IPS-15b (cell line): ENCODE measurements around the gene ELAVL1.
"Not testable (repeated sequence)": the region's sequence is repeated elsewhere in the genome, so short reads cannot be mapped to it uniquely, and the experiment has no call there.

ENCODE experiments used
- H3K27me3 ChIP-seq: one replicate; pipeline ENCODE4 v1.6.1; 2013; ENCODE audit warnings: low read length; ENCODE audit not compliant: control insufficient read depth, insufficient read depth
- H3K36me3 ChIP-seq: one replicate; pipeline ENCODE4 v1.6.1; 2013; ENCODE audit warnings: low read length; ENCODE audit not compliant: control insufficient read depth, insufficient read depth
- H3K4me1 ChIP-seq: one replicate; pipeline ENCODE4 v1.6.1; 2013; ENCODE audit warnings: mild to moderate bottlenecking, low read length; ENCODE audit not compliant: control insufficient read depth, insufficient read depth
- H3K4me3 ChIP-seq: one replicate; pipeline ENCODE4 v1.5.1; 2013; ENCODE audit warnings: low read depth, low read length
- H3K9ac ChIP-seq: one replicate; pipeline ENCODE4 v1.6.1; 2013; ENCODE audit warnings: low read depth, mild to moderate bottlenecking, low read length
- H3K9me3 ChIP-seq: one replicate; pipeline ENCODE4 v1.6.1; 2013; ENCODE audit warnings: mild to moderate bottlenecking, low read length; ENCODE audit not compliant: control insufficient read depth, insufficient read depth

ELAVL1 gene

DNA sequence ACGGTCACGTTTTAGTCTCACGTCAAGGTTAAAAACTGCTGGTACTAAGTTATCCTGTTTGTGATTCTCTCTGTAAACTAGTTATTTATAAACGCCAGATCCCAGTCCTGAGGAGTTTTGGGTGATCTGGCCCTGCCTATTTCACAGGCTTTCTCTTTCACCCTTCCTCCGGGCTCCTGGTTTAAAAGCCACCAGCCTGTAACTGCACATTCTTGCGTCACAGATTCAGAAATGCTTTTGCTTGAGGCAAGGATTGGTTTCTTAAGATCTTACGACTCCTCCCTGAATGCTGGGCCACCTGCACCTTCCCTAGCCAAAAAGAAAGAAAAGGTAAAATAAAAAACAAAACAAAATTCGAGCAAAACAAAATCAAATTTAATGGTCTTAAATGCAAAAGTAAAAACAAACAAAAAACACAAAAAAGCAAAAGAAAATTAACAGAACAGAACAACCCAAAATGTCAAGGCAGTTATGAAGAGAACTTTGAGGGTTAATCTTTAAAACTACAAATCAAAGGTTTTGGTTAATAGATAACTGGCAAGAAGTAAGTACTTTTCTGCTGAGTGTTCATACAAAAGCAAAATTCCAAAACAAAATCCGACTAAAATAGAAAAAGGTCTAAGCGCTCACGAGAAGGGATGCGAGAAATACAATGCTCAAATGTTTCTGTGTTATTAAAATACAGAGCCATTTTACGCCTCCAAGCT is 43.4 kb downstream of the ELAVL1 start:
- no peak overlapping the region for H3K9ac ChIP-seq
- H3K4me3 ChIP-seq, result no peak overlapping the region
- H3K36me3 ChIP-seq, result peaks cover 39% of the 10 kb centered on the region
- H3K27me3 ChIP-seq, result no peaks in the 10 kb centered on the region
- H3K4me1 ChIP-seq, result no peaks in the 10 kb centered on the region
- H3K9me3 ChIP-seq, result no peaks in the 10 kb centered on the region

DNA sequence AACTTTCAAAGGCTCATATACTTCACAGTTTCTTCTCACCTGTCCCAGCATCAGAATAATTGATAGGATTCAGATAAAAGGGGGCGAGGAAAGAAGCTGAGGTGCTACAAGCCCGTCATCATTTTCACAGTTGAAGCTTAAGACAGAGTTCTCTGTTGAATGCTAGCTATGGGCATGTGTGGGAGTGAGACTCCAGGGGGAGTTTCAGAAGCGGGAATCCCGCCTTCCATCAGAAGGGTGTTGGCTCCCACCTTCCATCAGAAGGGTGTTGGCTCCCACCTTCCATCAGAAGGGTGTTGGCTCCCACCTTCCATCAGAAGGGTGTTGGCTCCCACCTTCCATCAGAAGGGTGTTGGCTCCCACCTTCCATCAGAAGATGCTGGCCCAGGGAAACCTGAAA is 44.4 kb downstream of the ELAVL1 start:
- not testable (repeated sequence) for H3K4me3 ChIP-seq, H3K27me3 ChIP-seq, H3K9ac ChIP-seq, H3K9me3 ChIP-seq, H3K4me1 ChIP-seq
- peaks cover 31% of the 10 kb centered on the region for H3K36me3 ChIP-seq

DNA sequence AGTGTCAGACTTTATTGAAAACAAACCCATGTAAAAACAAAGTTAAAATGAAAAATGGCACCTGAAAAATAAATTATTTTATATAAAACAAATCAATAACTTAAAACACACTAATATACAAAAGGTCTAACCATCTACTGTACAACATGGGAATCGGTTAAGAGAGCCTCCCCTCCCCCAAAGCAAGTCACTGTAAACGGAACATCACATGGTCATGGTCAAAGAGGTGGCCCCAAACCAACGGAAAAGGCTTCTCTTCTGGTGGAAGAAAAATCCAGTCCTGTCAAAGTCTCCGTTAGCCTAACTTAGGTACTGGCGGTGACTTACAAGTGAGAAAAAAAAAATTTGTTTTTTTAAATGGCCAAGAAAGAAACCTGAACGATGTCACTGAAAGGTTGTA is 46.2 kb downstream of the ELAVL1 start:
- Histone ChIP-seq H3K4me1 (no peaks in the 10 kb centered on the region), H3K9ac (no peak overlapping the region), H3K4me3 (no peak overlapping the region), H3K36me3 (peaks cover 21% of the 10 kb centered on the region), H3K27me3 (no peaks in the 10 kb centered on the region), H3K9me3 (no peaks in the 10 kb centered on the region)

DNA sequence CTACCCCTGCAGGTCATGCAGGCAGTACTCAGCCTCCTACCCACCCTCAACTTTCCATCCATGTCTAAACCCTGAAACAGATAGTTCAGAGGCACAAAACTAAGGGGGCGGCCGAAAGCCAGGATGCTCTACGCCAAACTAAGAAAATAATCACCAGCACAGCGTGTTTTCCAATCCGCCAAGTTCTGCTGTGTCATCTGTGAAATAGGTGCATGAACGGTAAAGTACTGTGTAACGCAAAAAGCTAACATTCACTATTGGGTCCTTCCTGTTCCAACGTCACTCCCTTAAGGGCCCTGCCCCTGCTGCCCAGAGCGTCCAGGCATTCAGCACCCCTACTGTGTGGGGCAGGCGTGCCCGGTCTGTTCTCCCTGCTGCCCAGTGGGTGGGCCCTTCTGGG is 49.7 kb downstream of the ELAVL1 start:
- Histone ChIP-seq H3K27me3 (no peaks in the 10 kb centered on the region), H3K4me1 (peaks cover 2% of the 10 kb centered on the region), H3K36me3 (peaks cover 2% of the 10 kb centered on the region), H3K9ac (no peak overlapping the region), H3K4me3 (no peak overlapping the region), H3K9me3 (no peaks in the 10 kb centered on the region)

DNA sequence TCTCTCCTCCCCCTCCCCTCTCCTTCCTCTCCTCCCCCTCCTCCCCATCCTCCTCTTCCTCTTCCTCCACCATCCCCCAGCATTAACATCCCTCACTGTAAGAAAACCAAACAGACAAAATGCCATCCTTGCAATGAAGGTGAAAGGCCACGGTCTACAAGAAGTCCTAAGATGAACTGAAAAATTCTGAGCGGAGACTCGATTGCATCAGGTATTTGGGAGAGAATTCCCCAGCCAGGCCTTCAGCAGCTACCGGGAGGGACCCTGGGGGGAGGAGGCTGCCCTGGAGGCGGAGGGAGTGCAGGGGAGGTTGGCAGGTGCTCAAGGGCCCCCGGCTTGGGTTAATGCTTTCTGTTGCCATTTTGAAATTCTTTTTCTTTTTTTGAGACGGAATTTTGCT is 51.9 kb downstream of the ELAVL1 start:
- Histone ChIP-seq H3K9me3 (no peaks in the 10 kb centered on the region), H3K4me3 (no peak overlapping the region), H3K9ac (no peak overlapping the region), H3K27me3 (no peaks in the 10 kb centered on the region), H3K4me1 (peaks cover 2% of the 10 kb centered on the region), H3K36me3 (peaks cover 2% of the 10 kb centered on the region)

DNA sequence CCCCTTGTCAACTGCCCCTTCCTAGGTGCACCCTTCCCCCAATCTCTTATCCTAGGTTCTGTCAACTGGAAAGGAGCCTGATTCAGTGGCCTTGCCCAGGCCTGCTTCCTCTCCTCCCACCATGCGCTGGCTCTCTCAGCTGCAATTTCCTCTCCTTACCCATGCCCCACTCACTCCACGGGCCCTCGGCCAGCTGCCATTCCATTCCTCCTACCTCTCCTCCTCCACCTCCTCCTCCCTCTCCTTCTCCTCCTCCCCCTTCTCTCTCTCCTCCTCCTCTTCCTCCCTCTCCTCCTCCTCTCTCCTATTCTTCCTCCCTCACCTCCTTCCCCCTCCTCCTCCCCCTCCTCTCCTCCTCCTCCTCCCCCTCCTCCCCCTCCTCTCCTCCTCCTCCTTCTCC is 52.4 kb downstream of the ELAVL1 start:
- Histone ChIP-seq H3K36me3 (no peaks in the 10 kb centered on the region), H3K4me3 (no peak overlapping the region), H3K9ac (no peak overlapping the region), H3K9me3 (no peaks in the 10 kb centered on the region), H3K27me3 (no peaks in the 10 kb centered on the region), H3K4me1 (peaks cover 2% of the 10 kb centered on the region)

DNA sequence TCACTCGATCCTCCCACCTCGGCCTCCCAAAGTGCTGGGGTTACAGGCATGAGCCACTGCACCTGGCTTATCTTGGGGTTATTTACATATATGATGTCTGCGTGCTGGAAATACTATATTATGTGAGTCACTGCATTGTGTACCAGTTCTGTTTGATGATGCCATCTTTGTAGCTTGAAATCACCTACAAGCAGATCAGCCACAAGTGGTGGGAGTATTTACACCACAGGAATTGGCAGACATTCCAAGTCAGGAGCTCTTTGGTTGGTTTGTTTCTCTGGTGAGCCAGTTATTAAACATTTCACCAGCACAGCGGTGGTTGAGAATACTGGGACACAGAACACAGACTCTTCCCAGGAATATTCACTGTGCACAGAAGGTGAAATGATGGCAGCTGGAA is 57.5 kb downstream of the ELAVL1 start:
- Histone ChIP-seq H3K36me3 (no peaks in the 10 kb centered on the region), H3K4me3 (no peak overlapping the region), H3K27me3 (no peaks in the 10 kb centered on the region), H3K9me3 (no peaks in the 10 kb centered on the region), H3K9ac (no peak overlapping the region), H3K4me1 (peaks cover 2% of the 10 kb centered on the region)

DNA sequence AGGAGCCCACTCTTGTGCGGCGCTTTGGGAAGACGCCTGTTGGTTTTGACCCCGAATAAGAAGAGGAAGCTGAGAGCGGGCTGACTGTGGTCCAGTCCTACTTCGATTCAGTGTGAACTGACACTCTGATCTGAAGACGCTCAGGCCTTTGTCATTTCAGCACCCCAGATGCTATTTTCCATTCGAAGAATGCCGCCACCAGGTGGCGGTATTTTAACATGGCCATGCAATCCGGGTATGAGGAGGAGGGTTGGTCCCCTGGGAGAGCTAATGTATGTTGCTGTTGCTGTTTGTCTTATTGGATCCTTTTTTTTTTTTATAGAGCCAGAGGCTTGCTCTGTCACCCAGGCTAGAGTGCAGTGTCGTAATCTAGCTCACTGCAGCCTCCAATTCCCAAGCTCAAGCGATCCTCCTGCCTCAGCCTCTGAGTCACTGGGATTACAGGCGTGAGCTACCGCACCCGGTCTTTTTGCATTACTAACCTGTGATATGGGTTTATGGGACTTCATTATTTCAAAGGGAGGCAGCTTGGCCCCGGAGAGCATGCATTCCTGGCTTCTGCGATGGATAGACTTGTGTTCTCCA is 61.2 kb downstream of the ELAVL1 start:
- Histone ChIP-seq H3K36me3 (peaks cover 15% of the 10 kb centered on the region), H3K4me3 (peak overlapping the region; percentile 87), H3K9me3 (no peaks in the 10 kb centered on the region), H3K4me1 (no peaks in the 10 kb centered on the region), H3K9ac (peak overlapping the region; percentile 48), H3K27me3 (no peaks in the 10 kb centered on the region)

DNA sequence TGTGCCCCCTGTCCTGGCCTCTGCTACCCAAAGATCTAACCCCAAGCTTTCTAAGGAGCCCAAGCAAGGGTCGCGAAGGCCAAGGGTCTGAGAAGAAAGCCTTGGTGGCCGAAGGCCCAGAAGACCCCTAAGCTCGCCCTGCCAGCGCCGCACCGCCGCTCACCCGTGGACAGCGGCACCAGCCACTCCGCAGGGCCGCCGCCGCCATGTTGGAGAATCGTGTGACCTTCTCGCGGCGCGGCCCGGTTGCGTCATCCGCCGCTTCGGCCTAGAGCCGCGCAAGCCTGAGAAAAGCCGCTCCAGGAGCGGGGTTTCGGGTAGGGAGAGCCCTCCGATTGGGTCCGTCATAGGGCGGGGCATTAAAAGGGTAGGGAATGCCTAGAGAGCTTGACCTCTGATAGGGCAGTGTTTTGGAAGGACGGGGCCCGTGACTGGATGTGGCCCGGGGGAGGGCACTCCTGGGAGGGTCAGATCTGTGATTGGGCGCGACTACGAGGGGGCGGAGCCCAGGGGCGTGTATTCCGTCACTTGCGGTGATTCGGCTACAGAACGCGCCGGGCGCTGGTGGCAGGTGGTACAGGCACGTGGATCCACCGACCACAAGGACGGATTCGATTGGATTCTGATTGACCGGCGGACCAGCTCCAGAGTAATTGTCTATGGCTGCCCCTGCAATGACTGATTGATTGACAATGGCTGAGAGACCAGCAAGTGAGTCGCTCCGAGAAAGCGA is 61.8 kb downstream of the ELAVL1 start, which contains the start of gene TIMM44:
TSS of gene TIMM44 (minus strand) at position 223 of the 733 bp plus-strand sequence. CDS start at position 208, 15 bp downstream.
- no peaks in the 10 kb centered on the region for H3K9me3 ChIP-seq
- no peaks in the 10 kb centered on the region for H3K4me1 ChIP-seq
- H3K4me3 ChIP-seq, result peak within 1 kb of the TSS; percentile 87
- H3K9ac ChIP-seq, result peak within 1 kb of the TSS; percentile 98
- H3K36me3 ChIP-seq, result peaks cover 15% of the 10 kb centered on the region
- H3K27me3 ChIP-seq, result no peaks in the 10 kb centered on the region

DNA sequence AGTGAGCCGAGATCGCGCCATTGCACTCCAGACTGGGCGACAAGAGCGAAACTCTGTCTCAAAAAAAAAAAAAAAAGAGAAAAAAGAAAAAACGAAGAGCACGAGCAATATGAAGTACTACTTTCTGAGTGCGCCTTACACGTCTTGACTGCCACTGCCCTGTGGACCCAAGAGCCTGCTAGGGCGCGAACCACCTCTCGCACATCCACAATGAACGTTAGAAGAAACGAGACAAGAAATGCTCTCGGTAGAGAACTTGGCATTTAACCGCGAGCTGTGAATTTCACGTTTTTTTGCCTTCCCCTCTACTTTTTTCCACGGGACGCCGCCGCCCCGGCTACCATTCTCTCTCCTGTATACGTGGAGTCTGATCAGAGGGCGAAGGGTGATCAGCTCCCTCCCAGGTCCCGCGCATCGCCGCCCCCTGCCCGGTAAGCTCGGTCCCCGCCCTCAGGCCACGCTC is 62.4 kb downstream of the ELAVL1 start:
- Histone ChIP-seq H3K27me3 (no peaks in the 10 kb centered on the region), H3K4me1 (no peaks in the 10 kb centered on the region), H3K36me3 (peaks cover 15% of the 10 kb centered on the region), H3K9me3 (no peaks in the 10 kb centered on the region), H3K4me3 (peak overlapping the region; percentile 87), H3K9ac (peak overlapping the region; percentile 98)

DNA sequence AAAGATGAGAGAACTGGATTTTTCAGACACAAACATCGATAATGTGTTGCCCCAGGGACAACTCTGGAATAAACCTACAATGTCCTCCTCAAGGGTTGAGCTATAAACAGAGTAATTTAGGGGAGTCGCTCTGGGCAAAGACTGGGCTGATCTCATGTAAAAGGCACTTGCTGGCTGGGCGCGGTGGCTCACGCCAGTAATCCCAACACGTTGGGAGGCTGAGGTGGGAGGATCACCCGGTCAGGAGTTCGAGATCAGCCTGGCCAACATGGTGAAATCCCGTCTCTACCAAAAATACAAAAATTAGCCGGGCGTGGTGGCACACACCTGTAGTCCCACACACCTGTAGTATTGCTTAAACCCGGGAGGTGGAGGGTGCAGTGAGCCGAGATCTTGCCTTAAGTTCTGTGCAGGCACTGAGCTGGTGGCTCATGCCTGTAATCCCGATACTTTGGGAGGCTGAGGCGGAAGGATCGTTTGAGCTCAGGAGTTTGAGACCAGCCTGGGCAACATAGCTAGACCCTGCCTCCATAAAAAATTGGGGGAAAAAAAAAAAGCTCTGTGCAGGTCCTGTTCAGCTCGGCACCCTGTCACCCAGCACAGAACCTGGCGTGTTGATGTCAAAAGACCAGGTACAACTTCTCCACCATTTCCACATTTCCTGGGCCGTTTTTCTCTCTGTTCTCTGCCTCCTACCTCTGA is 63.4 kb downstream of the ELAVL1 start:
- Histone ChIP-seq H3K9ac (peak overlapping the region; percentile 1), H3K36me3 (peaks cover 21% of the 10 kb centered on the region)

More for the DNA sequence above, 63.4 kb downstream of the ELAVL1 start:
- Histone ChIP-seq H3K9me3 (no peaks in the 10 kb centered on the region), H3K4me3 (peak overlapping the region; percentile 87), H3K27me3 (no peaks in the 10 kb centered on the region), H3K4me1 (no peaks in the 10 kb centered on the region)
